Measurements from ENCODE around the gene GALNT2.

DNA sequence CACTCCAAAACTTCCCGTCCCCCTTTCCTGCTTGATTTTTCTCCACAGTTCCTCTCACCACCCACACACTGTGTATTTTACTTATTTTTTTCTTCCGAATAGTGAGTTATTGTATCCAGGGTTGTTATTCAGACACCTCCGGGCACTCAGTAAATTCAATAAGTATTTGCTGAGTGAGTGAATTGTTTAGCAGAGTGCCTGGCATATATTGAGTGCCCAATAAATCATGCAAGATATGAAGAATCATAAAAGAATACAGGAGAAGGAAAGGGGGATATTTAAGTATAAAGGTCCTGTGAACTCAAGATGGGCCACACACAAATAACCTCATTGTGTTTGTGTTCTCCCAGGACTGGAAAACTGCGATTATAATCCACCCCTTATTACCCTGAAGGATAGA lies 139.9 kb downstream of the GALNT2 start:
- TF ChIP-seq, protein P1, sequence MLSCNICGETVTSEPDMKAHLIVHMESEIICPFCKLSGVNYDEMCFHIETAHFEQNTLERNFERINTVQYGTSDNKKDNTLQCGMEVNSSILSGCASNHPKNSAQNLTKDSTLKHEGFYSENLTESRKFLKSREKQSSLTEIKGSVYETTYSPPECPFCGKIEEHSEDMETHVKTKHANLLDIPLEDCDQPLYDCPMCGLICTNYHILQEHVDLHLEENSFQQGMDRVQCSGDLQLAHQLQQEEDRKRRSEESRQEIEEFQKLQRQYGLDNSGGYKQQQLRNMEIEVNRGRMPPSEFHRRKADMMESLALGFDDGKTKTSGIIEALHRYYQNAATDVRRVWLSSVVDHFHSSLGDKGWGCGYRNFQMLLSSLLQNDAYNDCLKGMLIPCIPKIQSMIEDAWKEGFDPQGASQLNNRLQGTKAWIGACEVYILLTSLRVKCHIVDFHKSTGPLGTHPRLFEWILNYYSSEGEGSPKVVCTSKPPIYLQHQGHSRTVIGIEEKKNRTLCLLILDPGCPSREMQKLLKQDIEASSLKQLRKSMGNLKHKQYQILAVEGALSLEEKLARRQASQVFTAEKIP (CRISPR knock-in tag; IDR thresholded peaks at IDR 0.05; ENCODE audit: borderline replicate concordance), result no peak
- TF ChIP-seq ZNF335 (CRISPR knock-in tag; IDR thresholded peaks at IDR 0.05), result no peak

Data from HepG2 (cell line).